ENCODE results near the gene IQCN.

Gene IQCN

DNA sequence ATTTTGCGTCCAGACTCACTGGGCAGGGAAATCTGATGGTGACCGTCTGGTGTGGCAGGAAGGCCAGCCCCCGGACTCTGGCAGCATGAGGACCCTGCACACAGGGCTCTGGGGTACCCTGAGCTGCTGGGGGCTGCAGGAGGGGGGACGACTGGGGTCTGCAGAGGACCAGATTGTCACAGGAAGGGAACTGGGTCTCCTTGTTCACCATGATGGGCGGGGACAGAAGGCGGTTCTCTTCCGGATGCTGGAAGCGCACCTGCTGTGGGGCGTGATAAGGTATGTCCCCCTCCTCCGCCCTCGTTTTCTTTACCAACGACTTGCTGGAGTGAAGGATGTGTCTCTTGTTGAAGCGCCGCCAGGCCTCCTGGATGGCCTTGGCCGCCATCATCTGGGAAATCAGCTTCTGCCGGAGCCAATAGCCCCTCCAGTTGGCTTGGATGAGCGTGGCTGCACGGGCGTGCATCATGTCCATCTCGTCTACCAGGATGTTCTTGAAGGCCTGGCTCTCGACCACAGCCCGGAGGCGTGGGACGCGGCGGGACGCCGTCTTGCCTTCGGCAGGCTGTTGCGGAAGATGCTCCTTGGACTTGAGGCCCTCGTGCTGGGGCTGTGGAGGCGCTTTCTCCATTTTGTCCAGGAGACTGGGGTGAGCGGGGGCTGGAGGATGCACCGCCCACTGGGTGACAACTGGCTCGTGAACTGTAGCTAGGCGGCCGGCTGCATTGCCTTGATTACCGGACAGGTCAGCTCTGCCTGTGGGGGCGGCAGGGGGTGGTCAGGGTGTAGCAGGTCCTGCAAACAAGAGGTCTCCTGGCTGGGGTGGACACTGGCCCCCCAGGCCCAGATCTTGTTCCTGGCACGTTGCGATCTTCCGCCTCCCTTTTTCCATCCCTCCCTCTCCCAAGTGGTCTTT, 7.2 kb downstream of the IQCN start:
- no peak for DNase-seq (ENCODE audit: low spot score)
- no peak for TF ChIP-seq CTCF (conservative IDR thresholded peaks at IDR 0.05; ENCODE audit: low read depth)
- ChIA-PET CTCF (no interaction called here), POLR2A (ENCODE audit: low non-redundant PET) (no interaction called here)
- no peak overlapping the region for H3K27ac ChIP-seq

DNA sequence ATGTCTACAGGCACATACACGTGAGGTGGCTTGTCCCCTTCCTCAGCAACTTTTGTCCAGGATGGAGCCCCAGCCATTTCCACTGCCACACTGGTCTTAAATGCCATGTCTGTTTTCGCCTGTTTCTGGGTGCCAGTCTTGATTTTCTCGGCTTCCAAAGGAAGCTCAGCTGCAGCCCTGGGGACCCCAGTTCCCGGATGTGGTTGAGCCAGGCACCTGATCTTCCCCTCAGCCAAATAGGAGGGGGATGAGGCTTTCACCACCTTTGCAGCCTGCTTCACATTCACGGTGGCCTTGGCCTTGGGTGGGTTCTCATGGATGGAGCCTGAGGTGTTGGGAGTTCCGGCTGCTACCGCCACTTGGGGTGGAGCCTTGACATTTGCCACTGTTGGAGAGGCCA, 8.7 kb downstream of the IQCN start:
- ChIA-PET POLR2A (ENCODE audit: low non-redundant PET) (no interaction called here), CTCF (no interaction called here)
- no peak for TF ChIP-seq CTCF (conservative IDR thresholded peaks at IDR 0.05; ENCODE audit: low read depth)
- H3K27ac ChIP-seq: no peak overlapping the region
- DNase-seq (ENCODE audit: low spot score): no peak

GRCh38 chr19:18264971-18265540, 9.2 kb downstream of the IQCN start:
- no peak overlapping the region for H3K27ac ChIP-seq
- no peak for DNase-seq (ENCODE audit: low spot score)
- TF ChIP-seq CTCF (conservative IDR thresholded peaks at IDR 0.05; ENCODE audit: low read depth): no peak
- CTCF ChIA-PET: no interaction called here
- POLR2A ChIA-PET (ENCODE audit: low non-redundant PET): no interaction called here

DNA sequence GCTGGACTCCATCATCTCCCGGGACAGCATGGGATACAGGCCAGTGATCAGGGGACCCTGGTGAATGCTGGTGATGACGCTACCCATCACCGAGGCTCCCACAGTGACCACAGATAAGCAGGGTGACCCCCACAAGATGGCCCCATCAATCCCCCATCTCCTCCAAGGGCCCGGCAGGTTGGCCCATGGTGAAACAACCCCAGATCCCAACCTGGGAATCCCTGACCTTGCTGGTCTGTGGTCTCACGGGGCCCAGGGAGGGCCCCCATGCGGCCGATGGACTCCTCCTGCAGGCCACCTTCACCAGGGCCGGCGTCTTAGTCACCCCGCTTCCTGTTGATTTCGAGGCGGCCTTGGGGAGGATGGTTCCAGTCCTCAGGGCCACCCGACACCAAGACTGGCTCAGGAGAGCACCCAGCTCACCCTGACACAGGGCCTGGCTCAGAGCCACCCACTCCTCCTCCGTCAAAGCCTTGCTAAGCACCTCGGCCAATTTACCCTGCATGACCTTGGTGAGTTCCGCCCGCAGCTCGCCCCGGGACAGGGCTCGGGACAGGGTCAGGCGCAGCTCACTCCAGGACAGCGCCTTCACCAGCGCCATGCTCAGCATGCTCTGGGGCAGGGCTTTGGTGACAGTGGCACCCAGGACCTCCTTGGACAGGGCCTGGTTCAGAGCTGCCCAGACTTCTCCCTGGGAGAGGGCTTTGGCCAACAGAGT, 10.0 kb downstream of the IQCN start:
- POLR2A ChIA-PET (ENCODE audit: low non-redundant PET): no interaction called here
- H3K27ac ChIP-seq: no peak overlapping the region
- CTCF ChIA-PET: no interaction called here
- TF ChIP-seq CTCF (conservative IDR thresholded peaks at IDR 0.05; ENCODE audit: low read depth): no peak
- DNase-seq (ENCODE audit: low spot score): no peak

GRCh38 chr19:18263324-18264136, 10.7 kb downstream of the IQCN start:
- no peak for DNase-seq (ENCODE audit: low spot score)
- ChIA-PET POLR2A (ENCODE audit: low non-redundant PET) (no interaction called here), CTCF (interaction anchor here (0.9 to 1.2 kb wide), 2 partner anchors 10 to 71 kb away, joined by 3 read pairs; no protein-coding TSS in a partner anchor)
- H3K27ac ChIP-seq: no peak overlapping the region
- no peak for TF ChIP-seq CTCF (conservative IDR thresholded peaks at IDR 0.05; ENCODE audit: low read depth)

DNA sequence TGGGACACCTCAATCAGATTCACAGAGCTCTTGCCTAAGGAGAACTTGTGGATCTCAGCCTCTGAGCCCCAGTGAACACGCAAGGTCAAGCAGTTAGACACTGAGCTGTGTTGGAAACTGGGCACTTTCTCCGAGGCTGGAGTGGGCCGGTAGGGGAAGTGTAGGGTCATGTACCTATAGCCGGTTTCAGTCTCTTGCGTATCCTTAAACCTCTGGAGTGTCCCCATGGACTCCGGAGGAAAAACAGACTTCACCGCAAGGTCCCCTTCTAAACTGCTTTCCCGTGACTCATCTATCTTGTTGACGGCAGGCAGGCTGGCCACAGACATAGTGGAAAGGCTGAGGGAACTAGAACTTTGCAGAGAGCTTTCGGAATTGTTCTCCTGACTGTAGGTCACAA, 11.3 kb downstream of the IQCN start:
- no peak for DNase-seq (ENCODE audit: low spot score)

More for the DNA sequence above, 11.3 kb downstream of the IQCN start:
- no peak for TF ChIP-seq CTCF (conservative IDR thresholded peaks at IDR 0.05; ENCODE audit: low read depth)
- no peak overlapping the region for H3K27ac ChIP-seq
- ChIA-PET POLR2A (ENCODE audit: low non-redundant PET) (no interaction called here), CTCF (interaction anchor here (0.9 to 1.2 kb wide), 2 partner anchors 9 to 71 kb away, joined by 3 read pairs; no protein-coding TSS in a partner anchor)

Measured in RWPE1 (cell line).